WTC11 (cell line): Measurements from ENCODE around the gene CCDC93.

ENCODE experiments used
- ESRRA ChIP-seq: sonication (generic); formaldehyde crosslinking; IDR thresholded peaks from 2 replicates; pipeline ENCODE4 v1.8.1; 2022; ENCODE audit warnings: mild to moderate bottlenecking, missing genetic modification reagents, borderline replicate concordance
- ETV6 ChIP-seq: sonication (generic); formaldehyde crosslinking; IDR thresholded peaks from 2 replicates; pipeline ENCODE4 v1.8.1; 2022; ENCODE audit warnings: mild to moderate bottlenecking, missing genetic modification reagents
- MYBL2 ChIP-seq: sonication (generic); formaldehyde crosslinking; IDR thresholded peaks from 2 replicates; pipeline ENCODE4 v1.8.1; 2023; ENCODE audit warnings: mild to moderate bottlenecking, moderate library complexity, missing genetic modification reagents
- NR1H2 ChIP-seq: sonication (generic); formaldehyde crosslinking; IDR thresholded peaks from 2 replicates; pipeline ENCODE4 v1.9.0; 2021; ENCODE audit warnings: mild to moderate bottlenecking, moderate library complexity, missing genetic modification reagents
- NR2C2 ChIP-seq: sonication (generic); formaldehyde crosslinking; IDR thresholded peaks from 2 replicates; pipeline ENCODE4 v1.8.0; 2022; ENCODE audit warnings: mild to moderate bottlenecking, missing genetic modification reagents
- ZNF232 ChIP-seq: sonication (generic); formaldehyde crosslinking; IDR thresholded peaks from 2 replicates; pipeline ENCODE4 v1.8.0; 2022; ENCODE audit warnings: mild to moderate bottlenecking, missing genetic modification reagents
- ZNF423 ChIP-seq: fragments of 250-450 bp; sonication (Bioruptor Pico); IDR thresholded peaks from 2 replicates; pipeline ENCODE4 v2.1.2; 2022; ENCODE audit warnings: mild to moderate bottlenecking, moderate library complexity
- TF ChIP-seq, protein P1 (sequence below): fragments of 200-600 bp; IDR thresholded peaks from 2 replicates; pipeline ENCODE4 v1.8.0; 2022; ENCODE audit warnings: antibody characterized with exemption

DNA sequence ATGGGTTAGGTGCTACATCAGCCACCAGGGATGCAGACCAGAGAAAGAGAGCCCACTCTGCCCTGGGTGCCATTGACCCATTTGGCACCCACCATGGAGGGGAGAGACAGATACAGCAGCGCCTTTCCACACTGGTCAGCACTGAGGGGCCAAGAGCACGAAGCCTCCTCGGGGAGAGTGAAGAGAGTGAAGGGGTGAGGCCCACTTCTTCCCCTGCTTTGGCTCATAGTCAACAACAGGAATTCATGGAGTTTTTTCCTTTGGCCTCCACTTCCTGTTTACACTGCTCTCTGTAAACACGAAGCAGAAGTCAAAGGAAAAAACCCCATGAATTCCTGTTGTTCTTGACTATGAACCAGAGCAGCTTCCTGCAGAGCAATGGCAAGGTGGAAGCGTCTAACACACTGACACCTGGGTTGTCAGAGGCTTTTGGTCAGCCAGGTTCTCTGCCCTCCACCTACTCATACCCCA, 80.0 kb downstream of the CCDC93 start:
- TF ChIP-seq, protein P1, sequence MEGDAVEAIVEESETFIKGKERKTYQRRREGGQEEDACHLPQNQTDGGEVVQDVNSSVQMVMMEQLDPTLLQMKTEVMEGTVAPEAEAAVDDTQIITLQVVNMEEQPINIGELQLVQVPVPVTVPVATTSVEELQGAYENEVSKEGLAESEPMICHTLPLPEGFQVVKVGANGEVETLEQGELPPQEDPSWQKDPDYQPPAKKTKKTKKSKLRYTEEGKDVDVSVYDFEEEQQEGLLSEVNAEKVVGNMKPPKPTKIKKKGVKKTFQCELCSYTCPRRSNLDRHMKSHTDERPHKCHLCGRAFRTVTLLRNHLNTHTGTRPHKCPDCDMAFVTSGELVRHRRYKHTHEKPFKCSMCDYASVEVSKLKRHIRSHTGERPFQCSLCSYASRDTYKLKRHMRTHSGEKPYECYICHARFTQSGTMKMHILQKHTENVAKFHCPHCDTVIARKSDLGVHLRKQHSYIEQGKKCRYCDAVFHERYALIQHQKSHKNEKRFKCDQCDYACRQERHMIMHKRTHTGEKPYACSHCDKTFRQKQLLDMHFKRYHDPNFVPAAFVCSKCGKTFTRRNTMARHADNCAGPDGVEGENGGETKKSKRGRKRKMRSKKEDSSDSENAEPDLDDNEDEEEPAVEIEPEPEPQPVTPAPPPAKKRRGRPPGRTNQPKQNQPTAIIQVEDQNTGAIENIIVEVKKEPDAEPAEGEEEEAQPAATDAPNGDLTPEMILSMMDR = no peak
- TF ChIP-seq MYBL2 (CRISPR knock-in tag) (no peak), NR2C2 (no peak), ZNF423 (no peak), NR1H2 (no peak), ZNF232 (CRISPR knock-in tag) (no peak), ETV6 (CRISPR knock-in tag) (no peak), ESRRA (no peak)
